ELR (cell line): ENCODE results near the gene STPG1.

Experiments
- DNase-seq: peaks from one replicate; pipeline ENCODE4 v3.0.0-alpha.2; 2015; ENCODE audit warnings: low read depth

The STPG1 gene

GRCh38 chr1:24369801-24370200 is 43.8 kb downstream of the STPG1 start:
- no peak for DNase-seq

- DNase-seq = no peak
Measured at GRCh38 chr1:24369199-24369598, 44.4 kb downstream of the STPG1 start.

- DNase-seq = no peak
Measured at GRCh38 chr1:24366707-24367106, 46.9 kb downstream of the STPG1 start.

GRCh38 chr1:24364975-24365678 is 48.5 kb downstream of the STPG1 start:
- peak; percentile 93 for DNase-seq

GRCh38 chr1:24364605-24364974 is 49.0 kb downstream of the STPG1 start:
- no peak for DNase-seq

- no peak for DNase-seq
Measured at GRCh38 chr1:24363994-24364393, 49.6 kb downstream of the STPG1 start.

- peak; percentile 79 for DNase-seq
Measured at GRCh38 chr1:24362982-24363614, 50.5 kb downstream of the STPG1 start.

GRCh38 chr1:24362396-24362795 is 51.2 kb downstream of the STPG1 start:
- DNase-seq = no peak

- DNase-seq = no peak
Measured at GRCh38 chr1:24361811-24362210, 51.8 kb downstream of the STPG1 start.

- DNase-seq = no peak
Measured at GRCh38 chr1:24360681-24361080, 52.9 kb downstream of the STPG1 start.

- DNase-seq = no peak
Measured at GRCh38 chr1:24357038-24357437, 56.5 kb downstream of the STPG1 start.

GRCh38 chr1:24355466-24355865 is 58.1 kb downstream of the STPG1 start:
- no peak for DNase-seq

GRCh38 chr1:24353292-24353891 is 60.2 kb downstream of the STPG1 start:
- DNase-seq = no peak

GRCh38 chr1:24351918-24352627 is 61.5 kb downstream of the STPG1 start:
- peak; percentile 65 for DNase-seq

GRCh38 chr1:24351247-24351646 is 62.3 kb downstream of the STPG1 start:
- no peak for DNase-seq

GRCh38 chr1:24349891-24350290 is 63.7 kb downstream of the STPG1 start:
- no peak for DNase-seq

- no peak for DNase-seq
Measured at GRCh38 chr1:24348196-24348595, 65.4 kb downstream of the STPG1 start.

GRCh38 chr1:24347159-24347934 is 66.2 kb downstream of the STPG1 start:
- no peak for DNase-seq

- no peak for DNase-seq
Measured at GRCh38 chr1:24345334-24345733, 68.2 kb downstream of the STPG1 start.

- DNase-seq = no peak
Measured at GRCh38 chr1:24344090-24344742, 69.4 kb downstream of the STPG1 start.

GRCh38 chr1:24343412-24344089 is 70.0 kb downstream of the STPG1 start:
- no peak for DNase-seq
